AG04449 (cell line): Measurements from ENCODE around the gene IL1RAPL1.

Experiments used
- CTCF ChIA-PET: fragments of 350-600 bp; formaldehyde crosslinking; extraction: SDS; loops from one replicate; lab custom pipeline; 2021; ENCODE audit warnings: antibody characterized with exemption; lab: Yijun Ruan, JAX
- POLR2A ChIA-PET: fragments of 400-600, 350-600 bp; formaldehyde crosslinking; extraction: SDS; loops from one replicate; lab custom pipeline; 2020; ENCODE audit warnings: antibody characterized with exemption, inconsistent platforms; lab: Yijun Ruan, JAX
- DNase-seq: peaks from one replicate; pipeline ENCODE4 v3.0.0-alpha.2; 2010; ENCODE audit warnings: low read depth, low spot score
- H3K4me3 ChIP-seq: 2 replicates; pipeline ENCODE4 v1.5.1; 2011; ENCODE audit warnings: low read depth, mild to moderate bottlenecking, control low read depth, low read length
- TF ChIP-seq, protein P1 (sequence below): IDR thresholded peaks from one replicate; pipeline ENCODE4 v1.5.1; 2011; ENCODE audit warnings: mild to moderate bottlenecking, moderate library complexity, low read length, control low read depth, inconsistent platforms; ENCODE audit not compliant: insufficient read depth; ENCODE audit errors: missing control alignments

IL1RAPL1 gene

DNA sequence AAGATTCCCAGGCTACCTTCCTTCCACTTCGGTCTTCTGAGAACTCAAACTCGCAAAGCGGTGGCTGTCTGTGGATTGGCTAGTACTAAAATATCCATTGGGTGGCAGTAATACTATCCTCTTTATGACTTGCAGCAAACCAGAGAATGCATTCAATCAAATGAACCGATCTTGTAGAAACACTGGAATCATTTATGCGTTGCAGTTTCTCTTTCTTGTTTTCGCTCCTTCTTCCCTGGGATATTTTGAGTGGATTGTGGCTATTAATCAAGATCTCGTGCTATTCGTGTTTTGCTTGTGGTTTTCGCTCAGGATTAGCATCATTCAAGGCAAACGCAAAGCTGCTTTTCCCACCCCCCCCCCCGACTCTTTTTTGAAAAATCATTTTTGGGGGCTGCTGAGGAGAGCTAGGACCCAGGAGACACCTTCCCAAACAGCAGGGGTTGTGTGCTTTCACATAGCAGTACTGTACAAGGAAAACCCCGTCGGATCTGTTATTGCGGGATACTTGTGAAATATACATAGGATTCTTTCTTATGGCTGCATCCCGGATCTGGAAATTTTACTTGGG lies at the start of gene IL1RAPL1:
Gene IL1RAPL1 (plus strand): TSS at position 466 of the 571 bp plus-strand sequence.
- TF ChIP-seq, protein P1, sequence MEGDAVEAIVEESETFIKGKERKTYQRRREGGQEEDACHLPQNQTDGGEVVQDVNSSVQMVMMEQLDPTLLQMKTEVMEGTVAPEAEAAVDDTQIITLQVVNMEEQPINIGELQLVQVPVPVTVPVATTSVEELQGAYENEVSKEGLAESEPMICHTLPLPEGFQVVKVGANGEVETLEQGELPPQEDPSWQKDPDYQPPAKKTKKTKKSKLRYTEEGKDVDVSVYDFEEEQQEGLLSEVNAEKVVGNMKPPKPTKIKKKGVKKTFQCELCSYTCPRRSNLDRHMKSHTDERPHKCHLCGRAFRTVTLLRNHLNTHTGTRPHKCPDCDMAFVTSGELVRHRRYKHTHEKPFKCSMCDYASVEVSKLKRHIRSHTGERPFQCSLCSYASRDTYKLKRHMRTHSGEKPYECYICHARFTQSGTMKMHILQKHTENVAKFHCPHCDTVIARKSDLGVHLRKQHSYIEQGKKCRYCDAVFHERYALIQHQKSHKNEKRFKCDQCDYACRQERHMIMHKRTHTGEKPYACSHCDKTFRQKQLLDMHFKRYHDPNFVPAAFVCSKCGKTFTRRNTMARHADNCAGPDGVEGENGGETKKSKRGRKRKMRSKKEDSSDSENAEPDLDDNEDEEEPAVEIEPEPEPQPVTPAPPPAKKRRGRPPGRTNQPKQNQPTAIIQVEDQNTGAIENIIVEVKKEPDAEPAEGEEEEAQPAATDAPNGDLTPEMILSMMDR, result no peak
- DNase-seq, result no peak
- ChIA-PET CTCF (no interaction called here), POLR2A (no interaction called here)
- H3K4me3 ChIP-seq, result peak within 1 kb of the TSS; percentile 44

DNA sequence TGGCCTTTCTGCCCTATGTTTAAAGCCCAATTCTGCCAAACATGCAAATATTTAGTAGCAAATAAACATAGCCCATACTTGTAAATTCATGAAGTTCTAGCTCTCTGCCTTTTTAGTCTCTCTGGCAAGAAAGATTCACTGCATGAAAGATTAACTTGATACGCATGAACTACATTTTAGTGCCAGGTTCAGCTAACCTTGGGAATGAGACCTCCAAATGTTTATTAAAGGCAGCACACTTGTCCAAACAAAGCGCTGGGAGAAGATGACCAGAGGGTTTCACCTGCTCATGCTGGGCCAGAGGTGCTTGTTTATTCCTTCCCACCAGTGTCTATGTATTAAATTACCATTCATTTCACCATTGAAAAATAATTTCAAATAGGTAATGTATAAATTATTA lies 44.5 kb upstream of the IL1RAPL1 start:
- CTCF ChIA-PET, result no interaction called here
- DNase-seq, result no peak
- POLR2A ChIA-PET, result no interaction called here
- H3K4me3 ChIP-seq, result no peak overlapping the region
- TF ChIP-seq, protein P1, result no peak

DNA sequence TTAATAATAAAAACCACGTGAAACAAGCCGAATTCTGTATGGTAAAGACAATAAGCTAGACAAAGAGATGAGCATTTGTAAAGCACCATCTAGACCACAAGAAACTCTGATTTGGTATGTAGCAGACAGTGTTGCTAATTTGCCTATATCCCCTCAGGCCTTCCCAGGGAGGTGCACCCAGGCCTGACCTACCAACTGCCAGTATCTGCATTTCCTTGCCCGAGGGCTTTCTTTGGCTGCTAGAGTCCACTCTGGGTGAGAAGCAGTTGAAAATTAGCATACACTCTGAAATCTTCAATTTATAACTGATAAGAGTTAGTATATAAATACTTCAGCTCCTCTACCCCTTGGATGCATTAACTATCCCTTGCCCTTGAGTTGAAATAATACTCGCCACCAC lies 37.4 kb upstream of the IL1RAPL1 start:
- POLR2A ChIA-PET, result no interaction called here
- CTCF ChIA-PET, result no interaction called here
- DNase-seq, result no peak
- H3K4me3 ChIP-seq, result no peak overlapping the region
- TF ChIP-seq, protein P1, result no peak

DNA sequence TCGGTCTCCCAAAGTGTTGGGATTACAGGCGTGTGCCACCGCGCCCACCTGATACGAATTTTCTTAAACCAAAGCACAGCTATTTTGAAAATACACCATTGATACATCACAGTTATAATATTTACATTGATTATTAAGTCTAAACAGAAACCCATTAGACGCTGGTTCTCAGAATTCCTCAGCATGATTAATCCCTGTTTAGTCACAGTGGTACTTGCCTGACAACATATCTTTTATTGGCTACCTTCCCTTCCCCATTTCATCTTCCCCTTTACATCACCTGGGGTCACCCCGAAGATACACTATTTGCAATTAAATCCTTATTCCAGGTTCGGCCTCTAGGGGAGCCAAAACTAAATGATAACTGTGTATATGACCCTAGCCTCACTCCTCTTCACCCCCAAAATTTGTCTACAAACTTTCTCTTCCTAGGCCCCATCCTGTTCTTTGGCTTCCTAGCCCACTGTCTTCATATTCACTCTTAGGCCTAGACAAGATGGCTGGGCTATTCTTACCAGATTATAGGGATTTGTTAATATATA lies 36.8 kb upstream of the IL1RAPL1 start:
- no peak overlapping the region for H3K4me3 ChIP-seq
- no peak for DNase-seq
- ChIA-PET POLR2A (no interaction called here), CTCF (no interaction called here)
- TF ChIP-seq, protein P1, result no peak

DNA sequence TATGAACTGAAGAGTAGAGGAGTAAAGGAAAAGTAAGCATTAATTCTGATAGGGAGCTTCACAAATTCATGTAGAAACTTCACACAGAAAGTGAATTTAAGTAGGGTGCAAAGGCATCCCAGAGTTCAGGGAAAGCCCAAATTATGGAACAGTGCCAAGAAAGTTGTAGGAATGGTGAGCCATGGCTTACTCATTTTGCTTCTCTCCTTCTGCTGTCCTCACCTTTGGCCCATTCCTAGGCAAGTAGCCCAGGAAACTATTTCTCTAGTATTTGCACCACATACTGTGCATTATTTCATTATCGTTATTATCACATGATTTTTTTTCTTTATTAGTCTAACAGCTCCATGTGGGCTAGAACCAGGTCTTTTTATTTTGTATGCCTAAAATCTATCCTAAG lies 34.9 kb upstream of the IL1RAPL1 start:
- CTCF ChIA-PET, result no interaction called here
- no peak for DNase-seq
- POLR2A ChIA-PET, result no interaction called here
- TF ChIP-seq, protein P1, result no peak
- H3K4me3 ChIP-seq, result no peak overlapping the region

DNA sequence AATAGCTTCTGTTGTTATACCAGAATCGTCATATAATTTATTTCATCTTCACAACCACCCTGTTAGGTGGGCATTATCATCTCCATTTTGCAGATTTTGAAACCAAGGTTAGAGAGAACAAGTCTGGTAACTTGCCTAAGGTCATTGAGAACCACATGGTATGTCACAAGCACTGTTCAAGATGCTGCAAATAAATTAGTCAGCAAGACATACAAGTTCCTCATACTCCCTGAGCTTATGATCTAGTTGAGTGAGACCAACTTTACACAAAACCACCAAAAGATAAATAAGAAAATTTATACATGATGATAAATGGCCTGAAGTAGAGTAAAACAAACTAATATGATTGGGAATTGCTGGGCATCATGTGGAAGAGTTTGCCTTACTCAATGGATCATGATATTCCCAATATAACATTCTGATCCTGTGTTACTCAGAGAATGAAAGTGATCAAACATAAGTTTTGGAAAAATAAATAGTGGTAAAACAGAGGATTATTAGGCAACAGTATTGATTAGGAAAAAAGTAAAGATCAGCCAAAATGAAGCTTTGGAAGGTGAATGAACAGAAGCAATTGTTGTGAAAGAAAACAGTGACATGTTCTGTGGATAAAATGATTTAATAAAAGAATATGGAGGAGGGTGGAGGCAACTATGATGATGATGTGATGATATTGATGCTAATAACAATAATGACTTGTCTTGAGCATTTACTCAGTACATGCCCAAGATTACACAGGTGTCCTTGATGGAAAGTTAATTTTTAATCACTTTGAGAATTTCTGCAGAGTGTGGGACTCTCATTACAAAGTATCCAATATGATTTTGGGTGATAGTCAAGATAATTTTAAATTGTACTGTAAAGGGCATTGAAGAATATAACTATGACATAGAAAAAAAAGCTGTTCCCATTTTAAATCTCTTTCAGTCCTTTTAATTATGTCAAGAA lies 34.1 kb upstream of the IL1RAPL1 start:
- no peak overlapping the region for H3K4me3 ChIP-seq
- DNase-seq, result no peak
- ChIA-PET POLR2A (no interaction called here), CTCF (no interaction called here)
- TF ChIP-seq, protein P1, result no peak
